Gastroesophageal sphincter (tissue), 4 donors: ENCODE data around the gene FPR2. TPM values are rescaled to one million over a fixed set of nuclear protein-coding genes. Genes with fewer than 3 reads are reported as not detected.
A peak's percentile ranks its signal among the peaks of the same experiment; 100 is the strongest.
"Not testable (repeated sequence)": the region's sequence is repeated elsewhere in the genome, so short reads cannot be mapped to it uniquely, and the experiment has no call there.

Experiments used
- ATAC-seq: fragments of 150-250 bp; one replicate; pipeline ENCODE4 v1.9.1; 2016; ENCODE audit warnings: mild to moderate bottlenecking, moderate library complexity
- H3K27ac ChIP-seq, 4 donors: fragments of 200-600 bp; sonication (generic) in 3 of 4; 1 replicate in 3 of 4; 2 replicates in 1 of 4; pipeline ENCODE4 v1.5.1; 2016 to 2019
- H3K27me3 ChIP-seq: fragments of 200-600 bp; sonication (generic); one replicate; pipeline ENCODE4 v1.5.1; 2019
- H3K36me3 ChIP-seq, 2 donors: fragments of 200-600 bp; sonication (generic); one replicate each; pipeline ENCODE4 v1.5.1; 2019; ENCODE audit warnings: control low read depth in 1 of 2
- H3K4me1 ChIP-seq, 3 donors: fragments of 200-600 bp; sonication (generic); 1 replicate in 2 of 3; 2 replicates in 1 of 3; pipeline ENCODE4 v1.5.1; 2016 to 2019; ENCODE audit warnings: control low read depth in 2 of 3
- H3K4me3 ChIP-seq, 2 donors: fragments of 200-600 bp; sonication (generic); one replicate each; pipeline ENCODE4 v1.5.1; 2019; ENCODE audit warnings: mild to moderate bottlenecking in 1 of 2, moderate library complexity in 1 of 2
- H3K9me3 ChIP-seq, 3 donors: fragments of 200-600 bp; sonication (generic); one replicate each; pipeline ENCODE4 v1.5.1; 2017 to 2019; ENCODE audit warnings: control low read depth in 2 of 3
- CTCF ChIP-seq, 4 experiments: fragments of 200-600 bp in 2 of 4; fragments of 450-650 bp in 2 of 4; sonication (generic) in 1 of 4; IDR thresholded peaks; one replicate each; pipeline ENCODE4 v1.5.1; 2017 to 2019; ENCODE audit warnings: antibody characterized with exemption in 4 of 4, mild to moderate bottlenecking in 2 of 4, moderate library complexity in 2 of 4
- EP300 ChIP-seq: sonication (generic); formaldehyde crosslinking; IDR thresholded peaks from one replicate; pipeline ENCODE4 v1.6.1; 2017; ENCODE audit warnings: antibody characterized with exemption, mild to moderate bottlenecking
- POLR2A ChIP-seq, 2 donors: fragments of 450-650 bp; IDR thresholded peaks; one replicate each; pipeline ENCODE4 v1.6.1; 2017; ENCODE audit warnings: antibody characterized with exemption in 2 of 2, mild to moderate bottlenecking in 2 of 2, moderate library complexity in 1 of 2
- POLR2AphosphoS5 ChIP-seq: sonication (generic); formaldehyde crosslinking; IDR thresholded peaks from one replicate; pipeline ENCODE4 v1.6.1; 2017; ENCODE audit warnings: antibody characterized with exemption
- WGBS, 2 donors: methylation state at CpG; one replicate each; pipeline ENCODE4 v1.1.5; 2018; ENCODE audit warnings: low coverage in 1 of 2; 5-methylcytosine and 5-hydroxymethylcytosine counted together
- total RNA-seq, 4 donors: library from RNA; depleted of rRNA; stranded (reverse); fragments of >200 nt; gene quantifications; one replicate each; pipeline ENCODE4 v1.1.0, GENCODE V29; 2016

Gene FPR2
- total RNA-seq, 4 donors from 2014 or later = 1.8 to 2.2 TPM; not detected in 2

GRCh38 chr19:51772977-51773376 lies 12.0 kb downstream of the FPR2 start:
- WGBS, 2 donors = 70% methylated on average over 6 of the region's 6 CpGs; no CpG with 5 or more reads in 1 of the 2 donors
- Histone ChIP-seq H3K36me3 (no peaks in the 10 kb centered on the region), H3K4me1 (peaks cover 0 to 5% (median 0%) of the 10 kb centered on the region in 3 donors), H3K27me3 (peaks cover 54% of the 10 kb centered on the region), H3K4me3 (no peak overlapping the region), H3K27ac (no peak overlapping the region), H3K9me3 (no peaks in the 10 kb centered on the region)
- TF ChIP-seq POLR2A (IDR thresholded peaks at IDR 0.05) = no peak
- TF ChIP-seq EP300 = no peak
- TF ChIP-seq POLR2AphosphoS5 = no peak
- TF ChIP-seq CTCF (IDR thresholded peaks at IDR 0.05) = no peak
- no peak for ATAC-seq

GRCh38 chr19:51776561-51776960 lies 15.6 kb downstream of the FPR2 start:
- not testable (repeated sequence) for H3K27ac ChIP-seq, H3K4me1 ChIP-seq, H3K4me3 ChIP-seq, H3K9me3 ChIP-seq, H3K36me3 ChIP-seq, ATAC-seq
- H3K27me3 ChIP-seq = peaks cover 71% of the 10 kb centered on the region
- 86 to 94% methylated on average over 1 of the region's 1 CpG for WGBS, 2 donors

GRCh38 chr19:51777570-51778462 lies 16.8 kb downstream of the FPR2 start:
- ATAC-seq = peak; percentile 87
- TF ChIP-seq POLR2AphosphoS5 (no peak), EP300 (no peak), CTCF (IDR thresholded peaks at IDR 0.05) (peak; percentile 55 to 81 (median 70))
- Histone ChIP-seq H3K4me3 (no peak overlapping the region), H3K36me3 (no peaks in the 10 kb centered on the region), H3K4me1 (peaks cover 0 to 8% (median 0%) of the 10 kb centered on the region in 3 donors), H3K27ac (no peak overlapping the region), H3K9me3 (no peaks in the 10 kb centered on the region), H3K27me3 (peaks cover 70% of the 10 kb centered on the region)
- WGBS, 2 donors = 16 to 23% methylated on average over 15 to 21 of the region's 23 CpGs

GRCh38 chr19:51779181-51779580 lies 18.2 kb downstream of the FPR2 start:
- 33 to 73% methylated on average over 1 of the region's 1 CpG for WGBS, 2 donors
- TF ChIP-seq POLR2A (IDR thresholded peaks at IDR 0.05) = no peak
- no peak for TF ChIP-seq EP300
- TF ChIP-seq POLR2AphosphoS5 = no peak
- no peak for TF ChIP-seq CTCF (IDR thresholded peaks at IDR 0.05)
- H3K36me3 ChIP-seq = no peaks in the 10 kb centered on the region

GRCh38 chr19:51779703-51780102 lies 18.7 kb downstream of the FPR2 start:
- Histone ChIP-seq H3K36me3 (no peaks in the 10 kb centered on the region), H3K4me1 (peaks cover 0 to 8% (median 0%) of the 10 kb centered on the region in 3 donors), H3K27ac (no peak overlapping the region), H3K27me3 (peaks cover 67% of the 10 kb centered on the region), H3K4me3 (no peak overlapping the region), H3K9me3 (no peaks in the 10 kb centered on the region)
- ATAC-seq = no peak
- TF ChIP-seq EP300 (no peak), POLR2A (IDR thresholded peaks at IDR 0.05) (no peak), CTCF (IDR thresholded peaks at IDR 0.05) (no peak), POLR2AphosphoS5 (no peak)
- WGBS, 2 donors = 50% methylated on average over 2 of the region's 2 CpGs; no CpG with 5 or more reads in 1 of the 2 donors

More at GRCh38 chr19:51779181-51779580, 18.2 kb downstream of the FPR2 start:
- peaks cover 0 to 8% (median 0%) of the 10 kb centered on the region in 3 donors for H3K4me1 ChIP-seq
- H3K4me3 ChIP-seq = no peak overlapping the region
- H3K9me3 ChIP-seq = no peaks in the 10 kb centered on the region
- H3K27ac ChIP-seq = no peak overlapping the region
- peaks cover 66% of the 10 kb centered on the region for H3K27me3 ChIP-seq
- ATAC-seq = no peak
